K562 (cell line): ENCODE data around the gene ZNF155. TPM values are rescaled to one million over a fixed set of nuclear protein-coding genes. Genes with fewer than 3 reads are reported as not detected.
A peak's percentile ranks its signal among the peaks of the same experiment; 100 is the strongest.

Source experiments
- CREB1 ChIP-seq, 2 experiments: sonication (generic) in 1 of 2; formaldehyde crosslinking in 1 of 2; IDR thresholded peaks; 2 replicates each; pipeline versions ENCODE4 v1.6.1 to v1.8.0; 2012 to 2022; ENCODE audit warnings: inconsistent platforms in 1 of 2, mild to moderate bottlenecking in 1 of 2, missing genetic modification reagents in 1 of 2, moderate library complexity in 1 of 2
- ESRRB ChIP-seq: fragments of 250-450 bp; sonication (Bioruptor Pico); IDR thresholded peaks from 2 replicates; pipeline ENCODE4 v1.5.0; 2020; ENCODE audit warnings: mild to moderate bottlenecking, moderate library complexity, borderline replicate concordance
- FOXA3 ChIP-seq, 2 experiments: fragments of 450-650 bp in 1 of 2; sonication (generic) in 1 of 2; formaldehyde crosslinking; IDR thresholded peaks in 1 of 2; conservative IDR thresholded peaks in 1 of 2; 2 replicates each; pipeline versions ENCODE4 v1.4.0 to v1.8.0; 2020 to 2022; ENCODE audit warnings: mild to moderate bottlenecking in 2 of 2, missing genetic modification reagents in 1 of 2
- FOXK1 ChIP-seq: sonication (generic); formaldehyde crosslinking; IDR thresholded peaks from 2 replicates; pipeline ENCODE4 v1.8.0; 2022; ENCODE audit warnings: missing genetic modification reagents, mild to moderate bottlenecking, borderline replicate concordance
- KDM2B ChIP-seq: fragments of 250-450 bp; sonication (Bioruptor Pico); IDR thresholded peaks from 2 replicates; pipeline ENCODE4 v1.8.0; 2021; ENCODE audit warnings: mild to moderate bottlenecking, moderate library complexity
- MCM2 ChIP-seq: fragments of 450-650 bp; IDR thresholded peaks from 2 replicates; pipeline ENCODE4 v1.6.1; 2017; ENCODE audit warnings: low read depth, mild to moderate bottlenecking
- NFRKB ChIP-seq: fragments of 450-650 bp; IDR thresholded peaks from 2 replicates; pipeline ENCODE4 v1.6.1; 2016; ENCODE audit warnings: low read depth
- POLR2AphosphoS2 ChIP-seq: IDR thresholded peaks from 2 replicates; pipeline ENCODE4 v1.6.1; 2012; ENCODE audit warnings: low read length, improper control_type of control experiment
- SMARCE1 ChIP-seq: fragments of 450-650 bp; IDR thresholded peaks from 2 replicates; pipeline ENCODE4 v1.7.1; 2016; ENCODE audit warnings: mild to moderate bottlenecking
- TRIM28 ChIP-seq: fragments of 450-650 bp; IDR thresholded peaks from 2 replicates; pipeline ENCODE4 v1.6.1; 2017
- XRCC3 ChIP-seq: fragments of 450-650 bp; IDR thresholded peaks from 2 replicates; pipeline ENCODE4 v1.6.1; 2017; ENCODE audit warnings: mild to moderate bottlenecking, moderate library complexity
- ZFX ChIP-seq: sonication (generic); formaldehyde crosslinking; IDR thresholded peaks from 2 replicates; pipeline ENCODE4 v1.8.0; 2022; ENCODE audit warnings: mild to moderate bottlenecking, missing genetic modification reagents, moderate library complexity
- polyA plus RNA-seq, 8 experiments: library from polyadenylated mRNA; depleted of rRNA in 4 of 8; stranded (reverse) in 5 of 8; unstranded in 3 of 8; fragments of >200 nt; fragmentation: Nextera tagmentation in 2 of 8; fragmentation: Illumina TruSeq in 1 of 8; extraction: Ambion mirVana in 2 of 8; extraction: Trizol in 1 of 8; gene quantifications; 2 replicates each; pipeline versions ENCODE4 v1.2.1 to v1.2.3, GENCODE V29; 2011 to 2014; ENCODE audit warnings: inconsistent platforms in 1 of 8, missing spikeins in 1 of 8
- total RNA-seq, 7 experiments: library from RNA; depleted of rRNA in 6 of 7; stranded (reverse); fragments of >200 nt in 6 of 7; fragmentation: Illumina TruSeq in 2 of 7; extraction: Trizol in 2 of 7; gene quantifications; 2 replicates each; pipeline versions ENCODE4 v1.2.1 to v1.2.3, GENCODE V29; 2011 to 2021; ENCODE audit warnings: low replicate concordance in 1 of 7
- TF ChIP-seq, protein P1 (sequence below): fragments of 450-650 bp; IDR thresholded peaks from 2 replicates; pipeline ENCODE4 v1.6.1; 2018; ENCODE audit warnings: mild to moderate bottlenecking, low read depth; ENCODE audit not compliant: partially characterized antibody
- TF ChIP-seq, protein P2 (sequence below): sonication (generic); formaldehyde crosslinking; IDR thresholded peaks from 2 replicates; pipeline ENCODE4 v1.8.1; 2023; ENCODE audit warnings: mild to moderate bottlenecking, missing genetic modification reagents

Gene ZNF155
- total and polyA plus RNA-seq, 9 of the 15 experiments (the other 6 are each of a cell fraction or from before 2014, with no cell fraction given) = 0.09 to 0.76 (median 0.37) TPM

DNA sequence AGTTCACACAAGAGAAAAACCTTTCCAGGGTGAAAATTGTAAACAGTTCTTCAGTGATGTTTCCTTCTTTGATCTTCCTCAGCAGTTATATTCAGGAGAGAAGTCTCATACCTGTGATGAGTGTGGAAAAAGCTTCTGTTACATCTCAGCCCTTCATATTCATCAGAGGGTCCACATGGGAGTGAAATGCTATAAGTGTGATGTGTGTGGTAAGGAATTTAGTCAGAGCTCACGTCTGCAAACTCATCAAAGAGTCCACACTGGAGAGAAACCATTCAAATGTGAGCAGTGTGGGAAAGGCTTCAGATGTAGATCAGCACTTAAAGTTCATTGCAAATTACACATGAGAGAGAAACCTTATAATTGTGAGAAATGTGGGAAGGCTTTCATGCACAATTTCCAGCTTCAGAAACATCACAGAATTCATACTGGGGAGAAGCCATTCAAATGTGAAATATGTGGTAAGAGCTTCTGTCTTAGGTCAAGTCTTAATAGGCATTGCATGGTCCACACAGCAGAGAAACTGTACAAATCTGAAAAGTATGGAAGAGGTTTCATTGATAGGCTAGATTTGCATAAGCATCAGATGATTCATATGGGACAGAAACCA is 48.1 kb downstream of the ZNF155 start (continued):
- no peak for TF ChIP-seq CREB1 (IDR thresholded peaks at IDR 0.05)
- TF ChIP-seq CREB1 (CRISPR knock-in tag; IDR thresholded peaks at IDR 0.05) = no peak
- no peak for TF ChIP-seq MCM2
- no peak for TF ChIP-seq SMARCE1
- TF ChIP-seq, protein P1, sequence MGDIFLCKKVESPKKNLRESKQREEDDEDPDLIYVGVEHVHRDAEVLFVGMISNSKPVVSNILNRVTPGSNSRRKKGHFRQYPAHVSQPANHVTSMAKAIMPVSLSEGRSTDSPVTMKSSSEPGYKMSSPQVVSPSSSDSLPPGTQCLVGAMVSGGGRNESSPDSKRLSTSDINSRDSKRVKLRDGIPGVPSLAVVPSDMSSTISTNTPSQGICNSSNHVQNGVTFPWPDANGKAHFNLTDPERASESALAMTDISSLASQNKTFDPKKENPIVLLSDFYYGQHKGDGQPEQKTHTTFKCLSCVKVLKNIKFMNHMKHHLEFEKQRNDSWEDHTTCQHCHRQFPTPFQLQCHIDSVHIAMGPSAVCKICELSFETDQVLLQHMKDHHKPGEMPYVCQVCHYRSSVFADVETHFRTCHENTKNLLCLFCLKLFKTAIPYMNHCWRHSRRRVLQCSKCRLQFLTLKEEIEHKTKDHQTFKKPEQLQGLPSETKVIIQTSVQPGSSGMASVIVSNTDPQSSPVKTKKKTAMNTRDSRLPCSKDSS = peak; percentile 93
- 0 out of 2 replicates have a peak, but pooled peaks have one; percentile 45 for TF ChIP-seq XRCC3
- TF ChIP-seq TRIM28 = peak; percentile 96
- no peak for TF ChIP-seq FOXK1 (CRISPR knock-in tag)
- no peak for TF ChIP-seq POLR2AphosphoS2
- TF ChIP-seq, protein P2, sequence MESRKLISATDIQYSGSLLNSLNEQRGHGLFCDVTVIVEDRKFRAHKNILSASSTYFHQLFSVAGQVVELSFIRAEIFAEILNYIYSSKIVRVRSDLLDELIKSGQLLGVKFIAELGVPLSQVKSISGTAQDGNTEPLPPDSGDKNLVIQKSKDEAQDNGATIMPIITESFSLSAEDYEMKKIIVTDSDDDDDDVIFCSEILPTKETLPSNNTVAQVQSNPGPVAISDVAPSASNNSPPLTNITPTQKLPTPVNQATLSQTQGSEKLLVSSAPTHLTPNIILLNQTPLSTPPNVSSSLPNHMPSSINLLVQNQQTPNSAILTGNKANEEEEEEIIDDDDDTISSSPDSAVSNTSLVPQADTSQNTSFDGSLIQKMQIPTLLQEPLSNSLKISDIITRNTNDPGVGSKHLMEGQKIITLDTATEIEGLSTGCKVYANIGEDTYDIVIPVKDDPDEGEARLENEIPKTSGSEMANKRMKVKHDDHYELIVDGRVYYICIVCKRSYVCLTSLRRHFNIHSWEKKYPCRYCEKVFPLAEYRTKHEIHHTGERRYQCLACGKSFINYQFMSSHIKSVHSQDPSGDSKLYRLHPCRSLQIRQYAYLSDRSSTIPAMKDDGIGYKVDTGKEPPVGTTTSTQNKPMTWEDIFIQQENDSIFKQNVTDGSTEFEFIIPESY (CRISPR knock-in tag) = no peak
- TF ChIP-seq ZFX (CRISPR knock-in tag) = no peak
- TF ChIP-seq ESRRB (CRISPR knock-in tag) = no peak
- peak; percentile 62; the same call in 1 of the 2 replicates for TF ChIP-seq NFRKB
- no peak for TF ChIP-seq FOXA3 (CRISPR knock-in tag; conservative IDR thresholded peaks at IDR 0.05 in 1 of 2, IDR thresholded peaks at IDR 0.05 in 1 of 2)
- no peak for TF ChIP-seq KDM2B
